GM12878 (cell line): ENCODE measurements around the gene MRGPRG.

Experiments used
- ATF2 ChIP-seq: IDR thresholded peaks from 2 replicates; pipeline ENCODE4 v1.6.1; 2012; ENCODE audit warnings: low read length, inconsistent platforms
- CEBPB ChIP-seq, 2 experiments: fragments of 150-350 bp in 1 of 2; IDR thresholded peaks; 2 replicates each; pipeline ENCODE4 v1.6.1; 2012 to 2014; ENCODE audit warnings: low read depth in 2 of 2, low read length in 2 of 2, borderline replicate concordance in 1 of 2, inconsistent platforms in 1 of 2
- CTCF ChIP-seq, 3 experiments: IDR thresholded peaks in 2 of 3; conservative IDR thresholded peaks in 1 of 3; 2 replicates each; pipeline ENCODE4 v1.5.1; 2011; ENCODE audit warnings: low read depth in 3 of 3, low read length in 3 of 3, mild to moderate bottlenecking in 3 of 3, control low read depth in 2 of 3, moderate library complexity in 2 of 3, inconsistent platforms in 1 of 3, mixed read lengths in 1 of 3; ENCODE audit not compliant: control insufficient read depth in 2 of 3, insufficient read depth in 1 of 3; ENCODE audit errors: extremely low read depth in 1 of 3
- EP300 ChIP-seq, 2 experiments: fragments of 150-350 bp in 1 of 2; IDR thresholded peaks; 2 replicates each; pipeline ENCODE4 v1.6.1; 2011 to 2012; ENCODE audit warnings: low read depth in 2 of 2, low read length in 2 of 2, borderline replicate concordance in 1 of 2, improper control_type of control experiment in 1 of 2, inconsistent platforms in 1 of 2; ENCODE audit not compliant: control insufficient read depth in 1 of 2
- EZH2 ChIP-seq: IDR thresholded peaks from 2 replicates; pipeline ENCODE4 v1.6.1; 2012; ENCODE audit warnings: low read depth, mild to moderate bottlenecking, control low read depth, inconsistent platforms, low read length, borderline replicate concordance; ENCODE audit not compliant: control insufficient read depth
- KDM1A ChIP-seq: fragments of 200-600 bp; sonication (generic); IDR thresholded peaks from 2 replicates; pipeline ENCODE4 v1.6.1; 2016; ENCODE audit warnings: borderline replicate concordance
- NFIC ChIP-seq: IDR thresholded peaks from 2 replicates; pipeline ENCODE4 v1.6.1; 2012; ENCODE audit warnings: low read depth, mild to moderate bottlenecking, inconsistent platforms, low read length, moderate library complexity
- POLR2A ChIP-seq: IDR thresholded peaks from 2 replicates; pipeline ENCODE4 v1.6.1; 2011; ENCODE audit warnings: low read depth, mild to moderate bottlenecking, low read length
- SMARCA5 ChIP-seq: fragments of 450-650 bp; IDR thresholded peaks from 2 replicates; pipeline ENCODE4 v1.6.1; 2017; ENCODE audit warnings: mild to moderate bottlenecking
- TAF1 ChIP-seq: IDR thresholded peaks from 2 replicates; pipeline ENCODE4 v1.6.1; 2011; ENCODE audit warnings: mild to moderate bottlenecking, low read depth, low read length, borderline replicate concordance

DNA sequence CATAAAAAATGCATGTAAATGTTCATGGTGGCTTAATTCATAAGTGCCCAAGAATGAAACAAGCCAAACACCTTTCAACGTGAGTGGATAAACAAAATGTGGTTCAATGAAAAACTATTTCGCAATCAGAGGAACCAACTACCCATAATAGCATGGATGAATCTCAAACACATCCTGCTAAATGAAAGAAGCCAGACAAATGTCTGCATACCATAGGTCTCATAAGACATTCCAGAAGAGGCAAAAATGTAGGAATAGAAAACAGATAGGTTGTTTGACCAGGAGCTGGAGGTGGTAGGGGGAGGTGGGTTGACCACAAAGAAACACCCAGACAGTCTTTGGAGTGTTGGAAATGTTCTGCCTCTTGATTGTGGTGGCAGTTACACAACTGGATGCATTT is 40.3 kb downstream of the MRGPRG start:
- TF ChIP-seq SMARCA5 (no peak), CEBPB (IDR thresholded peaks at IDR 0.05; ENCODE audit: borderline replicate concordance in 1 of 2, low read depth in 2 of 2, low read length in 2 of 2) (no peak), TAF1 (no peak), POLR2A (no peak), NFIC (no peak), KDM1A (no peak), EP300 (IDR thresholded peaks at IDR 0.05; ENCODE audit: borderline replicate concordance in 1 of 2, control insufficient read depth in 1 of 2, low read depth in 2 of 2, low read length in 2 of 2) (no peak), ATF2 (no peak), EZH2 (no peak), CTCF (IDR thresholded peaks at IDR 0.05 in 2 of 3, conservative IDR thresholded peaks at IDR 0.05 in 1 of 3; ENCODE audit: control insufficient read depth in 2 of 3, extremely low read depth in 1 of 3, insufficient read depth in 1 of 3, low read depth in 3 of 3, low read length in 3 of 3) (no peak)
